ENCODE results near the gene FNDC3A. TPM values are rescaled to one million over a fixed set of nuclear protein-coding genes. Genes with fewer than 3 reads are reported as not detected.
"Not testable (repeated sequence)": the region's sequence is repeated elsewhere in the genome, so short reads cannot be mapped to it uniquely, and the experiment has no call there.

FNDC3A gene
- total and polyA plus RNA-seq, 2 donors from 2014 or later = 12.5 to 67.8 TPM

DNA sequence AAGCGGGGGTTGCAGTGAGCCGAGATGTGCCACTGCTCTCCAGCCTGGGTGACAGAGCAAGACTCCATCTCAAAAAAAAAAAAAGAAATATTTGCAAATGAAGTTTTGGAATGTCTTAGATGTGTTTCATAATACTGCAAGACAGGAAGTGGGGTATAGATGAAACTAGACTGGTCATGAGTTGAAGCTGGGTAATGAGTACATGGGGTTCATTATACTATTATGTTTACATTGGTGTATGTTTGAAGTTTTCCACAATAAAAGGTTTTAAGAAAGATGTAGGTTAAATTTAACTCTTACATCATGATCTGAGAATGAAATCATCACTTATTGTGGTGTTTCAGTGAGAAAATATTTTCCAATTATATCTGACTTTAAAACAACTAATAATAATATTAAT, 19.0 kb downstream of the FNDC3A start:
- no peak for FAIRE-seq
- Histone ChIP-seq H3K27ac (ENCODE audit: low read depth in 2 of 2, low read length in 2 of 2) (no peak overlapping the region), H3K9ac (ENCODE audit: low read length in 3 of 3) (no peak overlapping the region), H3K27me3 (ENCODE audit: control insufficient read depth, insufficient read depth, low read length) (no peaks in the 10 kb centered on the region), H3K4me3 (ENCODE audit: low read length in 3 of 3) (no peak overlapping the region), H3K4me1 (ENCODE audit: control insufficient read depth in 2 of 3, insufficient read depth in 2 of 3, low read depth in 1 of 3, low read length in 3 of 3) (no peaks in the 10 kb centered on the region), H3K36me3 (ENCODE audit: control insufficient read depth in 2 of 3, insufficient read depth in 3 of 3, low read length in 3 of 3) (no peaks in the 10 kb centered on the region), H3K9me3 (ENCODE audit: control insufficient read depth in 2 of 3, insufficient read depth in 1 of 3, low read length in 3 of 3) (peaks cover 0 to 7% (median 0%) of the 10 kb centered on the region in 3 donors)
- TF ChIP-seq, protein P1, sequence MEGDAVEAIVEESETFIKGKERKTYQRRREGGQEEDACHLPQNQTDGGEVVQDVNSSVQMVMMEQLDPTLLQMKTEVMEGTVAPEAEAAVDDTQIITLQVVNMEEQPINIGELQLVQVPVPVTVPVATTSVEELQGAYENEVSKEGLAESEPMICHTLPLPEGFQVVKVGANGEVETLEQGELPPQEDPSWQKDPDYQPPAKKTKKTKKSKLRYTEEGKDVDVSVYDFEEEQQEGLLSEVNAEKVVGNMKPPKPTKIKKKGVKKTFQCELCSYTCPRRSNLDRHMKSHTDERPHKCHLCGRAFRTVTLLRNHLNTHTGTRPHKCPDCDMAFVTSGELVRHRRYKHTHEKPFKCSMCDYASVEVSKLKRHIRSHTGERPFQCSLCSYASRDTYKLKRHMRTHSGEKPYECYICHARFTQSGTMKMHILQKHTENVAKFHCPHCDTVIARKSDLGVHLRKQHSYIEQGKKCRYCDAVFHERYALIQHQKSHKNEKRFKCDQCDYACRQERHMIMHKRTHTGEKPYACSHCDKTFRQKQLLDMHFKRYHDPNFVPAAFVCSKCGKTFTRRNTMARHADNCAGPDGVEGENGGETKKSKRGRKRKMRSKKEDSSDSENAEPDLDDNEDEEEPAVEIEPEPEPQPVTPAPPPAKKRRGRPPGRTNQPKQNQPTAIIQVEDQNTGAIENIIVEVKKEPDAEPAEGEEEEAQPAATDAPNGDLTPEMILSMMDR (IDR thresholded peaks at IDR 0.05; ENCODE audit: borderline replicate concordance, extremely low read depth, insufficient read depth) = no peak
- intact Hi-C loops (cut with DNase I) = no loop called here
- no peak for DNase-seq

DNA sequence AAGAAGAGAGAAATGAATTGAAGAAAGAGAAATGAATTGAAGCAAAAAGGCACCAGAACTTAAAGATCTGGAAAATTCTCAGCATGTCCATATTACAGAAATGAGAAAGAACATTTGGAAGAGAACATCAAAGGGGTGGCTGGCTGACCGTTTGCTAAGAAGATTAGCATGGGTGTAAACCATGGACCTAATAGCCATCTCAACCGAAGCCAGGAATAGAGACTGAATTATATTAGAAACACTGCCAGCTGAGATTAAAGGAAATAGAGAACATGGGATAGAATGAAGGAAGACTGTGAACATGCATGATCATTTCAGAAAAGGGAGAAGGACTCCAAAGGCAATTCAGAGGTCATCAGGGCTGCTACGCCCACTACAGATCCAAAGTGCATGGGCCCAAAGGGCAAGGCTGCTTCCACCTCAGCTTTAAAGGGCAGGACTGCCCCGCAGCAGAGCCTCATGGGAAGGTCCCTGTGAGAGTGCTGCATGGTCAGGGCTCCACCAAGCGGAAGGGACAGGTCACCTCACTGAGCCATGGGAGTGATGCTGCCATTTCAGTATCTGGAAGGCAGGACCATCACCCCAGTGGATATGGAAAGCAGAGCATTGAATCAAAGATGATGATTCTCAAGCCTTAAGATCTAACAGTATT, 23.1 kb downstream of the FNDC3A start:
- TF ChIP-seq, protein P1 (IDR thresholded peaks at IDR 0.05; ENCODE audit: borderline replicate concordance, extremely low read depth, insufficient read depth) = no peak
- no peak for FAIRE-seq
- no peak overlapping the region for H3K4me3 ChIP-seq (ENCODE audit: low read length in 3 of 3)
- H3K9ac ChIP-seq (ENCODE audit: low read length in 3 of 3) = no peak overlapping the region
- intact Hi-C loops (cut with DNase I) = no loop called here
- H3K27me3 ChIP-seq (ENCODE audit: control insufficient read depth, insufficient read depth, low read length) = no peaks in the 10 kb centered on the region
- H3K27ac ChIP-seq (ENCODE audit: low read depth in 2 of 2, low read length in 2 of 2) = no peak overlapping the region
- H3K4me1 ChIP-seq (ENCODE audit: control insufficient read depth in 2 of 3, insufficient read depth in 2 of 3, low read depth in 1 of 3, low read length in 3 of 3) = no peaks in the 10 kb centered on the region
- no peak for DNase-seq
- peaks cover 0 to 7% (median 0%) of the 10 kb centered on the region in 3 donors for H3K9me3 ChIP-seq (ENCODE audit: control insufficient read depth in 2 of 3, insufficient read depth in 1 of 3, low read length in 3 of 3)
- H3K36me3 ChIP-seq (ENCODE audit: control insufficient read depth in 2 of 3, insufficient read depth in 3 of 3, low read length in 3 of 3) = no peaks in the 10 kb centered on the region

DNA sequence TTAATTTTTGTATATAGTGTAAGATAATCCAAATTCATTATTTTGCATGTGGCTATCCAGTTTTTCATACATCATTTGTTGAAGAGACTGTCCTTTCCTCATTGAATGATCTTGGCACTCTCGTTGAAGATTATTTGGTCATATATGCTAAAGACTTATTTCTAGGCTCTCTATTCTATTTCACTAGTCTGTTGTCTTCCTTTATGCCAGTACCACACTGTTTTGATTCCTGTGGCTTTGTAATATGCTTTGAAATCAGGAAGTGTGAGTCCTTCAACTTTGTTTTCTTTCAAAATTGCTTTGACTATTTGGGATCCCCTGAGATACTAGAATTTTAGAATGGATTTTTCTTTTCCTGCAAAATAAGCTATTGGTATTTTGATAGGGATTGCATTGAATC, 24.5 kb downstream of the FNDC3A start:
- TF ChIP-seq, protein P1 (IDR thresholded peaks at IDR 0.05; ENCODE audit: borderline replicate concordance, extremely low read depth, insufficient read depth) = no peak
- Histone ChIP-seq H3K36me3 (ENCODE audit: control insufficient read depth in 2 of 3, insufficient read depth in 3 of 3, low read length in 3 of 3) (no peaks in the 10 kb centered on the region), H3K4me3 (ENCODE audit: low read length in 3 of 3) (no peak overlapping the region), H3K27me3 (ENCODE audit: control insufficient read depth, insufficient read depth, low read length) (no peaks in the 10 kb centered on the region), H3K9ac (ENCODE audit: low read length in 3 of 3) (no peak overlapping the region), H3K27ac (ENCODE audit: low read depth in 2 of 2, low read length in 2 of 2) (no peak overlapping the region), H3K4me1 (ENCODE audit: control insufficient read depth in 2 of 3, insufficient read depth in 2 of 3, low read depth in 1 of 3, low read length in 3 of 3) (no peaks in the 10 kb centered on the region), H3K9me3 (ENCODE audit: control insufficient read depth in 2 of 3, insufficient read depth in 1 of 3, low read length in 3 of 3) (peaks cover 0 to 7% (median 0%) of the 10 kb centered on the region in 3 donors)
- DNase-seq (no peak), FAIRE-seq (no peak)
- intact Hi-C loops (cut with DNase I) = no loop called here

DNA sequence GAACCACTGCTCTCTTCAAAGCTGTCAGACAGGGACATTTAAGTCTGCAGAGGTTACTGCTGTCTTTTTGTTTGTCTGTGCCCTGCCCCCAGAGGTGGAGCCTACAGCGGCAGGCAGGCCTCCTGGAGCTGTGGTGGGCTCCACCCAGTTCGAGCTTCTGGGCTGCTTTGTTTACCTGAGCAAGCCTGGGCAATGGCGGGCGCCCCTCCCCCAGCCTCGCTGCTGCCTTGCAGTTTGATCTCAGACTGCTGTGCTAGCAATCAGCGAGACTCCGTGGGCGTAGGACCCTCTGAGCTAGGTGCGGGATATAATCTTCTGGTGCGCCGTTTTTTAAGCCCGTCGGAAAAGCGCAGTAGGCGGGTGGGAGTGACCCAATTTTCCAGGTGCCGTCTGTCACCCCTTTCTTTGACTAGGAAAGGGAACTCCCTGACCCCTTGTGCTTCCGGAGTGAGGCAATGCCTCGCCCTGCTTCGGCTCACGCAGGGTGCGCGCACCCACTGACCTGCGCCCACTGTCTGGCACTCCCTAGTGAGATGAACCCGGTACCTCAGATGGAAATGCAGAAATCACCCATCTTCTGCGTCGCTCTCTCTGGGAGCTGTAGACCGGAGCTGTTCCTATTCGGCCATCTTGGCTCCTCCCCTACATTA, 43.4 kb downstream of the FNDC3A start:
- H3K36me3 ChIP-seq (ENCODE audit: control insufficient read depth in 2 of 3, insufficient read depth in 3 of 3, low read length in 3 of 3); H3K9ac ChIP-seq (ENCODE audit: low read length in 3 of 3); FAIRE-seq; DNase-seq; H3K27me3 ChIP-seq (ENCODE audit: control insufficient read depth, insufficient read depth, low read length); intact Hi-C loops (cut with DNase I); H3K9me3 ChIP-seq (ENCODE audit: control insufficient read depth in 2 of 3, insufficient read depth in 1 of 3, low read length in 3 of 3); H3K4me1 ChIP-seq (ENCODE audit: control insufficient read depth in 2 of 3, insufficient read depth in 2 of 3, low read depth in 1 of 3, low read length in 3 of 3); H3K4me3 ChIP-seq (ENCODE audit: low read length in 3 of 3); H3K27ac ChIP-seq (ENCODE audit: low read depth in 2 of 2, low read length in 2 of 2): not testable (repeated sequence)
